Embryonic facial prominence (tissue), 1 donor: ENCODE data around the gene TRIM33.
"Not testable (repeated sequence)": the region's sequence is repeated elsewhere in the genome, so short reads cannot be mapped to it uniquely, and the experiment has no call there.

Experiments
- DNase-seq: peaks from one replicate; pipeline ENCODE4 v3.0.0-alpha.2; 2016; ENCODE audit errors: extremely low spot score

Gene TRIM33

GRCh38 chr1:114397601-114398000 is 113.4 kb downstream of the TRIM33 start:
- DNase-seq, result no peak

GRCh38 chr1:114395863-114396262 is 115.1 kb downstream of the TRIM33 start:
- DNase-seq, result no peak

DNA sequence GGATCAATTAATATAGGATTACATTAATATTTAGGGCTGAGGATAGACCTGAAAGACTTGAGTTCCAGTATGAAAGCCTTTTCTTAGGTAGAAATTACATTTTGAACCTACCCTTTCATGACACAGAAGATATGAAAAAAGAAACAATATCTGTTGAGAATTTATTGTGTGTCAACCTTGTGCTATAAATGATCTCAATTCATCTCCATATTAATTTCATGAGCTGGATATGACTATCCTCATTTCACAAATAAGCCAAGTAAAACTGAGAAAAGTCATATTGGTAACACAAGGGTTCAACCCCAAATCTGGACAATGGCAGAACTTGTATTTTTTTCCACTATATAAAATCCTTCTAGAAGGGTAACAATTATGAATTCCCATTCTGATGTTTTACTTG is 120.0 kb downstream of the TRIM33 start:
- DNase-seq, result no peak

DNA sequence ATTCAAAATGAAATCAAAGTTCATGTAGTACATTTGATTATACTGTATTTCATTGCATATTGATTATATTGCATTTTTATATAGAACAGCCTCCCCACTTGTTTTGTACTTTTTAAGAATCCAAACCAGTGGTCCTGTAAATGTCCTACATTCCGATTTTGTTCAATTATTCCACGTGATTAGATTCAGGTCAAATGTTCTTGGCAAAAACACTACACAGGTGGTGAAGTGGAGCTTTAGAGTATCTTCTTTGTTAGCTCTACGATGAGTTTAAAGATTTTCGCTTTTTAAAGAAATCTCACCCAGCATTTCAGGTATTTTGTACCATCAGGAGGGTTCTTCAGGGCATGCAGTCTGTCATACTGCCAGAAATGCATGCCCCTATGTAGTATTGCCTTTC is 120.6 kb downstream of the TRIM33 start:
- DNase-seq, result no peak

- DNase-seq, result no peak
These were observed 122.5 kb downstream of the TRIM33 start for GRCh38 chr1:114388432-114389003.

- not testable (repeated sequence) for DNase-seq
These were observed 123.4 kb downstream of the TRIM33 start for GRCh38 chr1:114387585-114387984.

DNA sequence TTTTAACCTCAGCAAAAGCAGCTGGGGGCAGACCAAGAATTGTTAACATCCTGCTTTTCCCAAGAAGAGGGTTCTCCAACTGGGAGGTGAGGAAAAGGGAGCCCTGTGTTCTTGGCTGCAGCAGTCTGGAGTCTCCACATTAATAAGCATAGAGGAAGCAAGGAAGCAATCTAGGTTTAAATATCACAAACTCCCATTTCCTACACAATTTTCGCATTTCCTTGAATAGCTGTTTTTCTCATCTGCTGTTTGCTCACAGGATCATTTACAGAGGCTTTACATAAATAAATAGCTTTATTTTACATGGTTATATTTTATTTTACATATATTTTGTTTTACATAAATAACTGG is 124.0 kb downstream of the TRIM33 start:
- no peak for DNase-seq

GRCh38 chr1:114386129-114387009 is 124.6 kb downstream of the TRIM33 start:
- DNase-seq, result no peak

DNA sequence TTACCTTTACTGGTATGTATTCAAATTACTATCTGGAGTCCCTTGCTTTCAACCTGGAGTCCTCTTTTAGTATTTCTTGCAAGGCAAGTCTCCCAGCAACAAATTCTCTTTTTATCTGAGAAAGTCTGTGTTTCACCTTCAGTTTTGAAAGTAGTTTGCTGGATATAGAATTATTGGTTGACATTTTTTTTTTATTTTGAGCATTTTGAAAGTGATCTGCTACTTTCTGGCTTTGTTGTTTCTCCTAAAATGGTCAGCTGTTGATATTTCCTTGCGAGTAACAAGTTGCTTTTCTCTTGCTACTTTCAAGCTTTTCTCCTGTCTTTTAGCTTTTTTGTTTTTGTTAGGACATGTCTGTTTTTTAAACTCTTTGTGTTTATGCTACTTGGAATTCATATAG is 126.1 kb downstream of the TRIM33 start:
- DNase-seq, result no peak

GRCh38 chr1:114379987-114380386 is 131.0 kb downstream of the TRIM33 start:
- DNase-seq, result no peak

- DNase-seq, result no peak
These were observed 131.6 kb downstream of the TRIM33 start for GRCh38 chr1:114379358-114379757.

DNA sequence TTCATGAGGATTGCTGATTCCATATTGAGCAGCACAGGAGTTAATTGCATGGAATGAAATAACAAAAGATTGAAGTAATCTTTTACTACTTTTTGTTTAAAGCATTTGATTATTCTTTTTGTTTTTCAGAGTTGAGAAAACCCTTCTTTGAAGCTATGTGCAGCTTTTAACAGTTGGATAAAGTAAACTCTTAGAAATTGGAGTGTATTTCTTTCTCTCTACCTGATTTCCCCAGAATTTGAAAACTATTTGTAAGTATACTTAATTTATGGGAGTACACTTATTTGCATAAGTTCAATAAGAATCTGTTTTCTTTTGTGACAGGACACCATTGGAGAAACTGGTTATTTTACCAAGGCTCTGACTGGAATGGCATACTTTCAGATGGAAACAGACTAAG is 133.6 kb downstream of the TRIM33 start:
- DNase-seq, result no peak

DNA sequence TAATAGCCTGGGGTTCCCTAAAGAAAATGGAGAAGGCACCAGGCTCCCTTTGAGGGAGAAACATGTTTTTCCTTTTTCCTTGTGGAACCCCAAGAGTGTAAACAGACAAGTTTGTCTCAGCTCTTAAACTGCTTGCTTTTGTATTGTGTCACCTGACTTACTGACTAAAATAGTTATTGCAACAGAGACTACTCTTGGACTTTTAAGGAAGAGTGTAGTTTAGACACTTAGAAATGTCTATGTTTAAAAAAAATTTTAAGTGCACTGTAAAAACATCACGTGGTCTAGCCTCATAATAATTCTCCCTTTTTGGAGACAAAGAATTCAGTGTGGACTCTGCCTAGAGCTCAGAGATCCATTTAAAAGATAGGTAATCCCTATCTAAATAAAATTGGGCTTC is 141.1 kb downstream of the TRIM33 start:
- no peak for DNase-seq

- not testable (repeated sequence) for DNase-seq
These were observed 141.6 kb downstream of the TRIM33 start for GRCh38 chr1:114369266-114369919.

GRCh38 chr1:114368560-114369255 is 142.3 kb downstream of the TRIM33 start:
- DNase-seq, result no peak

GRCh38 chr1:114367810-114368209 is 143.2 kb downstream of the TRIM33 start:
- DNase-seq, result no peak

DNA sequence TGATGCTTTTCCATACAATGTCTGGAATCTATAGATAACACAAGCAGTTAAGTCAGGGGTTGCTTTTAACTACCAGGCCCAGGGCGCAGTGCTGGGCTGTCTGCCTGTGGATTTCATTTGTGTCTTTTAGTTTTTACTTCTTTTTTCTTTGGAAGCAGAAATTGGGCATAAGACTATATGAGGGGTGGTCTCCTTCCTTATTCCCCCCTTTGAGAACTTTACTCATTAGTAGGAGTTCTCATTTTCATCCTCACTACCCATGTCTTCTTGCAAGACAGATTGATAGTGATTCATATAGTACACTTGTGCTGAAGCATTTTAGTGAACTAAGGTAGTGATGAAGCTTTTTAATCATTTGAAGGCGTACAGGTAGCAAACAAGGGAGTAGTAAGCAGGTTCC is 147.8 kb downstream of the TRIM33 start:
- DNase-seq, result not testable (repeated sequence)

DNA sequence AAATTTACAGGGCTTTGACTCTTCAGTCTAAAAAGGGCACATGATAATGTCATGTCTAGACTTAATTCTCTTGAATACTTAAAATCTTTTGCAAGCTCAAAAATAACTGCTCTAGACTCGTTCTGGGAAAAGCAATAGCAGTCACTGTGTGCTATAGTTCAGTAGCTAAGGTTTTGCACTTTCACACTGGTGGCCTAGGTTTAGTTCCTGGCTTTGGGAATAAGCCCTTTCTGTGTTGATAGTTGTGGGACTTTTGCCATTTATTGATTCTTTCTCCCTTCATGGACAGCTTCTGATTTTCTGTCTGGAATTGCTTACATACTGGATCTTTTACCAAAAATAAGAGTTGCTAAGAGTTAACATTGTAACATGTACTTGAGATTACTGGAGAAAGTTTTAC is 151.2 kb downstream of the TRIM33 start:
- no peak for DNase-seq

DNA sequence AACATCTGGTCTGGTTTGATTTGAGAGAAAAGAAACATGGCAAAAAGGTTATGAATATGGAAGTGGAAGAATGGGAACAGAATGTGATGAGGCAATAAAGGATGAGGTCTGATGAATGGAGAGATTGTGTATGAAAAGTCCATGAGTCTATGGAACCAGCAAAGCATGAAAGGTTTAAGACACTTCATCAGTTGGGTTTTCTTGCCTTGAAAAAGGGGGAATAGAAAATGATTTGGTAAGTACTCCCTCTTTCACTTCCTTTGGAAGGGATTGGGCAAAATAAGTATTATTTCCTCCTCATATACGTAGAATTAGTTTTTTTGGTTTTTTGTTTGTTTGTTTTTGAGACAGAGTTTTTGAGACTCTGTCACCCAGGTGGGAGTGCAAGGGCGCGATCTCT is 155.8 kb downstream of the TRIM33 start:
- DNase-seq, result no peak

- DNase-seq, result peak; percentile 20
These were observed 157.7 kb downstream of the TRIM33 start for GRCh38 chr1:114353262-114353661.

GRCh38 chr1:114352797-114353196 is 158.2 kb downstream of the TRIM33 start:
- DNase-seq, result no peak

DNA sequence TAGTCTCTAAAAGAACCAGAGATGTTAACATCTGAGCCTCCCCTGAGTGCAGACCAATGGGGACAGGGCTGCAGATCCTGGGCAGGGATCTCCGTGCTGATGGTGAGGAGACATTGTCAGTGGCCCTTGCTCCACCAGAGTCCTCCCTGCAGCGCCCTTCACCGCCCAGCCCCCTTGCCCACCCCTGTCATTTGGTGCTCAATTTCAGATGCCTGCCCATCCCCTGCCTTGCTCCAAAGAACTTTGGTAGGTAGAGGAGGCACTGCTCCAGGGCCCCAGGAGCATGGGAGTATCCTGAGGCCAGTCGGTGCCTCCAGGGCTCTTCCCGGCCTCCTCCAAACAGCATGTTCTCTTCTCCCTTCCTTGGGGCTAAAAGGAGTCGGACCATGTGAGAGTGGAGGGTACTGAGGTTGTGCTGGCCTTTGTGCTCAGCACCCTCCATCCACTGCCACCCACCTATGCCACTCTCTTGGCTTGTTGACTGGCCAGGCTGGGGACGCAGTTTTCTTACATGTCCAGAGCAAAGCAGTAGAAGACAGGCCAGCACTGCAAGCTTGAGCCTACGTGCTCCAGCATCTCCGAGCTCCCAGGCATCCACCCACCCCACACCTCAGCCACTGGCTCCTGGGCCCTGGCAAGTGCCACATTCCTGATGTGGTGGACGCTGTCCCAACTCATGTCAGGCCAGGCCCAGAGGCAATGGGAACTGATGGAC is 160.1 kb downstream of the TRIM33 start:
- no peak for DNase-seq
